ENCODE results near the gene SMAD3. TPM values are rescaled to one million over a fixed set of nuclear protein-coding genes. Genes with fewer than 3 reads are reported as not detected.
A peak's percentile ranks its signal among the peaks of the same experiment; 100 is the strongest.

SMAD3 gene
- total and polyA plus RNA-seq, 2 donors (not counting 1 experiment from before 2014, with no cell fraction given) = 55.9 to 163 TPM

DNA sequence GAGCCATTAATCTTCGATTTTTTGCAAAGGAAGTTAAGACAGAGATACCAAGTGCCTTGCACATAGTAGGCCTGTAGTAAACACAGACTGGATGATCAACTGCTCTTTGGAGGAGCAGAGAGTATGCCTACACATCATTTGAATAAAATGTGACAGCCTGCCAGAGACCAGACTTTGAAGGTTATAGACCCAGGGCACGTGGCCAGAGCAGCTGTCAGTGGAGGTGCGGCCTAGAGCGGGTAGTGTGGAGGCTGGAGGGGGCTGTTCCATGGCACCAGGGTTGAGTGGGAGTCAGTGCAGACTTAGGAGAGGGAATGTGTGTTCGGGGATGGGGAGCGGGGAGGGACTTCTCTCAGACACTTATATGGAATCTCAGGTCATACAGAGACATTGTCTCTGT lies 80.8 kb downstream of the SMAD3 start:
- ChIA-PET POLR2A (interaction anchor here (1.2 kb wide), 1 partner anchor 16 kb away, joined by 3 read pairs; no protein-coding TSS in a partner anchor), CTCF (interaction anchor here (0.5 to 2.1 kb wide), 2 partner anchors 16 to 199 kb away, joined by 3 to 6 read pairs; no protein-coding TSS in a partner anchor)
- Mint-ChIP-seq H3K27me3 (no peaks in the 10 kb centered on the region), H3K27ac (peak overlapping the region; percentile 90), H3K4me3 (peak overlapping the region; percentile 61), H3K9me3 (ENCODE audit: insufficient read depth) (no peaks in the 10 kb centered on the region), H3K4me1 (peaks cover 90% of the 10 kb centered on the region)
- Histone ChIP-seq H4K20me1 (ENCODE audit: control insufficient read depth, insufficient read depth, low read length, poor library complexity, severe bottlenecking) (peaks cover 94% of the 10 kb centered on the region), H3K4me2 (replicated peaks; ENCODE audit: low read depth, low read length, poor library complexity, severe bottlenecking) (peak overlapping the region; percentile 42), H3K79me2 (ENCODE audit: control insufficient read depth, insufficient read depth, low read length) (peaks cover 100% of the 10 kb centered on the region), H3K27ac (ENCODE audit: low read length in 2 of 2) (peak overlapping the region in 1 of 2 donors; percentile 2), H3K4me3 (ENCODE audit: control extremely low read depth in 1 of 5, extremely low read depth in 1 of 5, insufficient read depth in 1 of 5, low read depth in 2 of 5, low read length in 4 of 5) (no peak overlapping the region), H3K9me3 (ENCODE audit: control extremely low read depth in 1 of 3, control insufficient read depth in 2 of 3, insufficient read depth in 1 of 3, low read length in 2 of 3) (no peaks in the 10 kb centered on the region), H3K9ac (ENCODE audit: low read length) (no peak overlapping the region), H3K4me1 (ENCODE audit: control insufficient read depth in 2 of 2, insufficient read depth in 2 of 2, low read length in 2 of 2) (peaks cover 73 to 85% of the 10 kb centered on the region in 2 donors), H3K36me3 (replicated peaks in 1 of 2; ENCODE audit: control extremely low read depth in 1 of 2, control insufficient read depth in 1 of 2, extremely low read depth in 1 of 2, insufficient read depth in 2 of 2, low read length in 1 of 2) (no peaks in the 10 kb centered on the region), H3K27me3 (replicated peaks in 1 of 4; ENCODE audit: control extremely low read depth in 1 of 4, control insufficient read depth in 3 of 4, insufficient read depth in 4 of 4, low read length in 3 of 4) (no peaks in the 10 kb centered on the region), H2AFZ (ENCODE audit: insufficient read depth, low read depth, low read length, poor library complexity, severe bottlenecking) (no peak overlapping the region)
- ATAC-seq (ENCODE audit: low read depth) (no peak), DNase-seq (no peak)
- 76% methylated on average over 3 of the region's 6 CpGs for WGBS (ENCODE audit: insufficient coverage)
- intact Hi-C loops (cut with micrococcal nuclease) = no loop called here
- TF ChIP-seq, protein P1, sequence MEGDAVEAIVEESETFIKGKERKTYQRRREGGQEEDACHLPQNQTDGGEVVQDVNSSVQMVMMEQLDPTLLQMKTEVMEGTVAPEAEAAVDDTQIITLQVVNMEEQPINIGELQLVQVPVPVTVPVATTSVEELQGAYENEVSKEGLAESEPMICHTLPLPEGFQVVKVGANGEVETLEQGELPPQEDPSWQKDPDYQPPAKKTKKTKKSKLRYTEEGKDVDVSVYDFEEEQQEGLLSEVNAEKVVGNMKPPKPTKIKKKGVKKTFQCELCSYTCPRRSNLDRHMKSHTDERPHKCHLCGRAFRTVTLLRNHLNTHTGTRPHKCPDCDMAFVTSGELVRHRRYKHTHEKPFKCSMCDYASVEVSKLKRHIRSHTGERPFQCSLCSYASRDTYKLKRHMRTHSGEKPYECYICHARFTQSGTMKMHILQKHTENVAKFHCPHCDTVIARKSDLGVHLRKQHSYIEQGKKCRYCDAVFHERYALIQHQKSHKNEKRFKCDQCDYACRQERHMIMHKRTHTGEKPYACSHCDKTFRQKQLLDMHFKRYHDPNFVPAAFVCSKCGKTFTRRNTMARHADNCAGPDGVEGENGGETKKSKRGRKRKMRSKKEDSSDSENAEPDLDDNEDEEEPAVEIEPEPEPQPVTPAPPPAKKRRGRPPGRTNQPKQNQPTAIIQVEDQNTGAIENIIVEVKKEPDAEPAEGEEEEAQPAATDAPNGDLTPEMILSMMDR (IDR thresholded peaks at IDR 0.05) = no peak
- no peak for TF ChIP-seq EZH2 (IDR thresholded peaks at IDR 0.05; ENCODE audit: borderline replicate concordance, insufficient read depth, low read depth, low read length, poor library complexity, severe bottlenecking)

DNA sequence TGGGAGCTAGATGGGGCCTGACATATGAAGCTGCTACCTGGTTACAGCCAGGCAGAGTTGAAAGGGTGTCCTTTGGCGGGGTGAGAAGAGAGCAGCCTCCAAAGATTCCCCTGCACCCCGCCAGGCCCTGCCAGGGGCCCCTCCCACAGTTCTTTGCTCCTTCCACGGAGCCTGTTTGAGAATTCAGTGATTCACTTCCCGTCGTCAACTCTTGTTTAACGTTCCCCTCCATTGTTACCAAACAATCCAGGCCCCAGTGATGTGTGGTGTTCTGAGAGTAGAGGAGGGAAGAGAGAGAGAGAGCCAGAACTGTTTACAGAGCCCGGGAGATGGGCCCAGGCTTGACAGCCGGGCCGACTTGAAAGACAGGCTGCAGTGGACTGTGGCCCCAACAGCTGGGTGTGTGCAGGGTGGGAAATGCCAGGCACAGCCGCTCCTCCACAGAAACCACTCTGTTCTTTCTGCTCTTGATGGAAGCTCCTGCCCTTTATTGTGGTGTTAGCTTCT lies 81.5 kb downstream of the SMAD3 start:
- WGBS (ENCODE audit: insufficient coverage) = 62% methylated on average over 5 of the region's 10 CpGs
- Histone ChIP-seq H3K79me2 (ENCODE audit: control insufficient read depth, insufficient read depth, low read length) (peaks cover 100% of the 10 kb centered on the region), H3K4me3 (ENCODE audit: control extremely low read depth in 1 of 5, extremely low read depth in 1 of 5, insufficient read depth in 1 of 5, low read depth in 2 of 5, low read length in 4 of 5) (no peak overlapping the region), H3K36me3 (replicated peaks in 1 of 2; ENCODE audit: control extremely low read depth in 1 of 2, control insufficient read depth in 1 of 2, extremely low read depth in 1 of 2, insufficient read depth in 2 of 2, low read length in 1 of 2) (no peaks in the 10 kb centered on the region), H3K9me3 (ENCODE audit: control extremely low read depth in 1 of 3, control insufficient read depth in 2 of 3, insufficient read depth in 1 of 3, low read length in 2 of 3) (no peaks in the 10 kb centered on the region), H2AFZ (ENCODE audit: insufficient read depth, low read depth, low read length, poor library complexity, severe bottlenecking) (no peak overlapping the region), H3K4me2 (replicated peaks; ENCODE audit: low read depth, low read length, poor library complexity, severe bottlenecking) (peak overlapping the region; percentile 42), H4K20me1 (ENCODE audit: control insufficient read depth, insufficient read depth, low read length, poor library complexity, severe bottlenecking) (peaks cover 88% of the 10 kb centered on the region), H3K4me1 (ENCODE audit: control insufficient read depth in 2 of 2, insufficient read depth in 2 of 2, low read length in 2 of 2) (peaks cover 70 to 82% of the 10 kb centered on the region in 2 donors), H3K27ac (ENCODE audit: low read length in 2 of 2) (peak overlapping the region in 1 of 2 donors; percentile 2), H3K9ac (ENCODE audit: low read length) (no peak overlapping the region), H3K27me3 (replicated peaks in 1 of 4; ENCODE audit: control extremely low read depth in 1 of 4, control insufficient read depth in 3 of 4, insufficient read depth in 4 of 4, low read length in 3 of 4) (no peaks in the 10 kb centered on the region)
- intact Hi-C loops (cut with micrococcal nuclease) = no loop called here
- ATAC-seq (ENCODE audit: low read depth) (no peak), DNase-seq (no peak)
- TF ChIP-seq, protein P1 (IDR thresholded peaks at IDR 0.05) = no peak
- TF ChIP-seq EZH2 (IDR thresholded peaks at IDR 0.05; ENCODE audit: borderline replicate concordance, insufficient read depth, low read depth, low read length, poor library complexity, severe bottlenecking) = no peak
- Mint-ChIP-seq H3K27ac (peak overlapping the region; percentile 21), H3K4me3 (peak overlapping the region; percentile 17), H3K4me1 (peaks cover 85% of the 10 kb centered on the region), H3K27me3 (no peaks in the 10 kb centered on the region), H3K9me3 (ENCODE audit: insufficient read depth) (no peaks in the 10 kb centered on the region)
- ChIA-PET POLR2A (interaction anchor here (1.2 kb wide), 1 partner anchor 15 kb away, joined by 3 read pairs; no protein-coding TSS in a partner anchor), CTCF (interaction anchor here (0.5 to 2.1 kb wide), 3 partner anchors 16 to 200 kb away, joined by 3 to 6 read pairs (median 3); no protein-coding TSS in a partner anchor)
